Thyroid gland (tissue), 4 donors: ENCODE results near the gene YIPF2.
"Not testable (repeated sequence)": the region's sequence is repeated elsewhere in the genome, so short reads cannot be mapped to it uniquely, and the experiment has no call there.

Experiments used
- POLR2A ChIP-seq, 2 donors: fragments of 450-650 bp; IDR thresholded peaks; one replicate each; pipeline ENCODE4 v1.6.1; 2017; ENCODE audit warnings: antibody characterized with exemption in 2 of 2, mild to moderate bottlenecking in 2 of 2, moderate library complexity in 1 of 2
- TF ChIP-seq, protein P1 (sequence below), 6 experiments: fragments of 200-600 bp in 3 of 6; fragments of 450-650 bp in 3 of 6; sonication (generic) in 3 of 6; IDR thresholded peaks; one replicate each; pipeline ENCODE4 v1.5.1; 2016 to 2019; ENCODE audit warnings: antibody characterized with exemption in 6 of 6, mild to moderate bottlenecking in 2 of 6, inconsistent platforms in 1 of 6, moderate library complexity in 1 of 6

DNA sequence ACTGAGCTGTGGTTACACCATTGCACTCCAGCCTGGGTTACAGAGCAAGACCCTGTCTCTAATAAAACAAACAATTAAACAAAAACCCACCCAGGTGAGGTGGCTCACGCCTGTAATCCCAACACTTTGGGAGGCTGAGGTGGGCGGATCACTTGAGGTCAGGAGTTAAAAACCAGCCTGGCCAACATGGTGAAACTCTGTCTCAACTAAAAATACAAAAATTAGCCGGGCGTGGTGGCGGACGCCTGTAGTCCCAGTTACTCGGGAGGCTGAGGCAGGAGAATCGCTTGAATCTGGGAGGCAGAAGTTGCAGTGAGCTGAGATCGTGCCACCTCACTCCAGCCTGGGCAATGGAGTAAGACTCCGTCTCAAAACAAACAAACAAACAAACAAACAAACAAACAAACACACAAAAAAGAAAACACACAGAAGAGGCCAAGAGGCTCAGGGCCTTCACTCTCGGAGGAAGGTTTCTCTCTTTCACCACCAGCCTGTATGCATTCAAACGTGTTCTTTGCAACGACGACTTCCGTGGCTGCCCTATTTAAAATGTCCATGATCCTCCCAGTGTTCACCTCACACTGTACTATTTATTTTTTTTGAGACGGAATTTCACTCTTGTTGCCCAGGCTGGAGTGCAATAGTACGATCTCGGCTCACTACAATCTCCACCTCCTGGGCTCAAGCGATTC is 31.0 kb upstream of the YIPF2 start:
- TF ChIP-seq, protein P1, sequence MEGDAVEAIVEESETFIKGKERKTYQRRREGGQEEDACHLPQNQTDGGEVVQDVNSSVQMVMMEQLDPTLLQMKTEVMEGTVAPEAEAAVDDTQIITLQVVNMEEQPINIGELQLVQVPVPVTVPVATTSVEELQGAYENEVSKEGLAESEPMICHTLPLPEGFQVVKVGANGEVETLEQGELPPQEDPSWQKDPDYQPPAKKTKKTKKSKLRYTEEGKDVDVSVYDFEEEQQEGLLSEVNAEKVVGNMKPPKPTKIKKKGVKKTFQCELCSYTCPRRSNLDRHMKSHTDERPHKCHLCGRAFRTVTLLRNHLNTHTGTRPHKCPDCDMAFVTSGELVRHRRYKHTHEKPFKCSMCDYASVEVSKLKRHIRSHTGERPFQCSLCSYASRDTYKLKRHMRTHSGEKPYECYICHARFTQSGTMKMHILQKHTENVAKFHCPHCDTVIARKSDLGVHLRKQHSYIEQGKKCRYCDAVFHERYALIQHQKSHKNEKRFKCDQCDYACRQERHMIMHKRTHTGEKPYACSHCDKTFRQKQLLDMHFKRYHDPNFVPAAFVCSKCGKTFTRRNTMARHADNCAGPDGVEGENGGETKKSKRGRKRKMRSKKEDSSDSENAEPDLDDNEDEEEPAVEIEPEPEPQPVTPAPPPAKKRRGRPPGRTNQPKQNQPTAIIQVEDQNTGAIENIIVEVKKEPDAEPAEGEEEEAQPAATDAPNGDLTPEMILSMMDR (IDR thresholded peaks at IDR 0.05), result not testable (repeated sequence)
- not testable (repeated sequence) for TF ChIP-seq POLR2A (IDR thresholded peaks at IDR 0.05)
